OCI-LY7 (cell line): ENCODE measurements around the gene BTN1A1.

Experiments
- EZH2phosphoT487 ChIP-seq: fragments of 200-600 bp; sonication (generic); IDR thresholded peaks from 2 replicates; pipeline ENCODE4 v1.6.1; 2018; ENCODE audit warnings: low read depth, borderline replicate concordance, mild to moderate bottlenecking, mixed run types, antibody characterized with exemption, low read length, moderate library complexity, mixed read lengths
- TF ChIP-seq, protein P1 (sequence below): fragments of 200-600 bp; sonication (generic); conservative IDR thresholded peaks from 2 replicates; pipeline ENCODE4 v1.5.1; 2014; ENCODE audit warnings: mild to moderate bottlenecking, antibody characterized with exemption, low read length, moderate library complexity, mixed read lengths

DNA sequence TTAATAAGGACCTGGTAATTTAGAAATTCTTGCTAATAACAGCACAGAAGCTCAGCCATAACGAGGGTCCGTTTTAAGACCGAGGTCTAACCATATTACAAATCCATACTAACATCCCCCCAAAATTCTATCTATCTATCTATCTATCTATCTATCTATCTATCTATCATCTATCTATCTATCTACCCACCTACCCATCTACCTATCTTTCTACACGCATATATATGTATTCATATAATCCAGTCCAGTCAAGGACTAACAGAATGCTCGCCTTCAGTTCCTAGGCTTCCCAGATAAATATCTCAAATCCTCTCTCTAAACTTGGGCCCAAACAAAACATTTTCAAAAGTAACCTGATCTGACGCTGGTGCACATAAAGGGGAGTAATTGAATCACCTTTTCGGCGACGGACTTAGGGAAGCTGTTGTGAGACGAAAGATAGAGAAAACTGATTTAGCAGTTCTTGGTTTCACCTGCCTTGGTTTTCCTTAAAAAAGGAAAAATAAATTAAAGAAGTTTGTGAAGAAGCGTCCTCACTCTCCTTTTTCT, 52.6 kb downstream of the BTN1A1 start:
- TF ChIP-seq, protein P1, sequence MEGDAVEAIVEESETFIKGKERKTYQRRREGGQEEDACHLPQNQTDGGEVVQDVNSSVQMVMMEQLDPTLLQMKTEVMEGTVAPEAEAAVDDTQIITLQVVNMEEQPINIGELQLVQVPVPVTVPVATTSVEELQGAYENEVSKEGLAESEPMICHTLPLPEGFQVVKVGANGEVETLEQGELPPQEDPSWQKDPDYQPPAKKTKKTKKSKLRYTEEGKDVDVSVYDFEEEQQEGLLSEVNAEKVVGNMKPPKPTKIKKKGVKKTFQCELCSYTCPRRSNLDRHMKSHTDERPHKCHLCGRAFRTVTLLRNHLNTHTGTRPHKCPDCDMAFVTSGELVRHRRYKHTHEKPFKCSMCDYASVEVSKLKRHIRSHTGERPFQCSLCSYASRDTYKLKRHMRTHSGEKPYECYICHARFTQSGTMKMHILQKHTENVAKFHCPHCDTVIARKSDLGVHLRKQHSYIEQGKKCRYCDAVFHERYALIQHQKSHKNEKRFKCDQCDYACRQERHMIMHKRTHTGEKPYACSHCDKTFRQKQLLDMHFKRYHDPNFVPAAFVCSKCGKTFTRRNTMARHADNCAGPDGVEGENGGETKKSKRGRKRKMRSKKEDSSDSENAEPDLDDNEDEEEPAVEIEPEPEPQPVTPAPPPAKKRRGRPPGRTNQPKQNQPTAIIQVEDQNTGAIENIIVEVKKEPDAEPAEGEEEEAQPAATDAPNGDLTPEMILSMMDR, result no peak
- no peak for TF ChIP-seq EZH2phosphoT487
